GM18868 (cell line): Measurements from ENCODE around the gene CAPRIN1.
"Not testable (repeated sequence)": the region's sequence is repeated elsewhere in the genome, so short reads cannot be mapped to it uniquely, and the experiment has no call there.

Experiments
- ATAC-seq: cut with Tn5 transposase; IDR thresholded peaks from one replicate; pipeline ENCODE4 v1.9.1; 2021; ENCODE audit warnings: mild to moderate bottlenecking, moderate library complexity; ENCODE audit not compliant: unreplicated experiment

Gene CAPRIN1

DNA sequence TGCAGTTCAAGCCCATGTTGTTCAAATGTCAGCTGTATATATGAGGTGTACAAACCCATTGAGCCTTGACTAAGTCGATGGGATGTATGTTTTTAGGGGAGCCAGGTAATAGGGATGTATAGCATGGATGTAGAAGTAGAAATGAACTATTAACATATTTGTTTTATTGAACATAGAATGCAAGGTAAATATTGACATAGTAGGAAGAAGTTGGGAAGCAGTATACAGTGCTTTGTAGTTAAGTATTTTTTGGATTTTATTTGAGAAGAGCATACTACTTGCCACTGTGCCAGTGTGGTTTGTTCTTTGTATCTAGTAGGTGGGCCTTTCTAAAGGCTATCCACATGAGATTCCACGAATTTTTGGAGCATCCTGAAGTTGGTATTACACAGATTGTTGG is 33.1 kb downstream of the CAPRIN1 start:
- ATAC-seq, result no peak

DNA sequence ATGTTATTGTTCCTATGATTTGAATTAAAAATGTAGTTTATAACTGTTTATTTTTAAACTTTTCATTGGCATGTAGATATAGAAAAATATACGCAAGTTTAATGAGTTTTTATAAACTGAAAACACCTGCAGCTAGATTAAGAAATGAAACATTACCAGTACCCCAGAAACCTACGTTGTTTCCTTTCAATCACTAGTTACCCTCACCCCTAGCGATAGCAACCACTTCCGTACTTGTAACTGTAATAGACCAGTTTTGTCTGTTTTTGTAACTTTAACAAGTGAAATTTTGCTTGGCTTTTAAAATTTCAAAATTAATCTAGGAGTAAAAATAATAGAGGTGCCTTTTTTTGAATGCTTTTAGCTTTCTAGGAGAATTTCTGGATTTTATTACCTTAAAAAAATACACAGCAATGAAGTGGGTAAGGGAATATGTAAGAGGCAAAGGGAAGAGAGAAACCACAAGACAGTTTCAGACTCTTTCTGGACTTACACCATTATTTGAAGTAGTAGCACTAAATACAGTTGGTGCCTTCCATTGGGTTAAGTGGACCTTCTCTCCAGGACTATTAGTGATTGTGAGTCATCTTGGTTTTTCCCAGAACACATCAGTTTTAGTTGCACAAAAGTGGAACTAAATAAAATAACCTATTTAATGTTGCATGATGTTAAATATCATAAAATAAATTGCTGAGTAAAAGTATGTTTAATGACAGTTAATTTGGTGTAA is 35.2 kb downstream of the CAPRIN1 start:
- no peak for ATAC-seq

DNA sequence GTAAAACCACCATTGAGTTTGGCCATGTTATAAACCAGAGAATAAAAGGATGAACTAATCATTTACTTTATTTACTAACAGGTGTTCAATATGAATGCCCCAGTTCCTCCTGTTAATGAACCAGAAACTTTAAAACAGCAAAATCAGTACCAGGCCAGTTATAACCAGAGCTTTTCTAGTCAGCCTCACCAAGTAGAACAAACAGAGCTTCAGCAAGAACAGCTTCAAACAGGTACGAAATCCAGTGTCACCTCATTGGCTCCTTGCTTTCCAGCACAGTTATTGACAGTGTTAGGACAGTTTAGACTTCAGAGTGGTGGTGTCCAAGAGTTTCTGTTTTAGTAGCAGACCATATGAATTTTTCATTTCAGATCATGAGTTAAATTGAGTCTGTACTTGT is 40.3 kb downstream of the CAPRIN1 start:
- no peak for ATAC-seq

DNA sequence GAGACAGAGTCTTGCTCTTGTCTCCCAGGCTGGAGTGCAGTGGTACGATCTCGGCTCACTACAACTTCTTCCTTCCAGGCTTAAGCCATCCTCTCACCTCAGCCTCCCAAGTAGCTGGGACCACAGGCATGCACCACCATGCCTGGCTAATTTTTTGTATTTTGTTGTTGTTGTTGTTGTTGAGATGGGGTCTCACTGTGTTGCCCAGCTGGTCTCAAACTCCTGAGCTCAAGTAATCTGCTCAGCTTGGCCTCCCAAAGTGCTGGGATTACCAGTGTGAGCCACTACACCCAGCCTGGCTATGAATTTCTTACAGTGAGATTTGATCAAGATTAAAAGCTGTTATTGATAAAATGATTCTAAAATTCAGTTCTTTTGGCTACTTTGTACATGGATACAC is 43.4 kb downstream of the CAPRIN1 start:
- not testable (repeated sequence) for ATAC-seq

DNA sequence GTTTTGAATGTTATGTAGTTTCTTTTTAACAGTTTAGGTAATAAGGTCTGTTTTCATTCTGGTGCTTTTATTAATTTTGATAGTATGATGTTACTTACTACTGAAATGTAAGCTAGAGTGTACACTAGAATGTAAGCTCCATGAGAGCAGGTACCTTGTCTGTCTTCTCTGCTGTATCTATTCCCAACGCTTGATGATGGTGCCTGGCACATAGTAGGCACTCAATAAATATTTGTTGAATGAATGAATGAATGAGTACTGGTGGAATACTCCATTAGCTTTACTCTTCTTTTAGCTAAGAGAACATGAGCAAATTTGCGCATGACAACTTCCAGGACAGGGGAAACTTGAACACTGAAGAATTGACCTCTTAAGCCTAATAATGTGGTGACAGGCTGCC is 47.3 kb downstream of the CAPRIN1 start:
- no peak for ATAC-seq

DNA sequence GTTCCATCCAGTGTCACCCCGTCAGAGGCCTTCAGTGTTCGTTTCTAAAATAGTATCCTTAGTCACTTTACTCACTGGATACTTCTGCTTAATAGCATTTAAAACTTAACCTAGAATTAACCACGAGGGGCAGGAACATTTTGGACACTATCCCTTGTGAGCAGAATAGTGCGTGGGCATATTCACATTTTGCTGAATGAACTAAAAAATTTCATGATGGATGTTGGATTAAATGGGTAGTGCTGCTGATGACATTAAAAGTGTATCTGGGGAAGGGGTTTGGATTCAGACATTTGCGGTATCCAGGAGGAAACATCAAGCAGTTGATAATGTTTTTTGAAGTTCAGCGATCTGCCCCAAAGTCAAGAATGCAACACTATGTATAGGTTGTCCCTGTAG is 53.1 kb downstream of the CAPRIN1 start:
- no peak for ATAC-seq

DNA sequence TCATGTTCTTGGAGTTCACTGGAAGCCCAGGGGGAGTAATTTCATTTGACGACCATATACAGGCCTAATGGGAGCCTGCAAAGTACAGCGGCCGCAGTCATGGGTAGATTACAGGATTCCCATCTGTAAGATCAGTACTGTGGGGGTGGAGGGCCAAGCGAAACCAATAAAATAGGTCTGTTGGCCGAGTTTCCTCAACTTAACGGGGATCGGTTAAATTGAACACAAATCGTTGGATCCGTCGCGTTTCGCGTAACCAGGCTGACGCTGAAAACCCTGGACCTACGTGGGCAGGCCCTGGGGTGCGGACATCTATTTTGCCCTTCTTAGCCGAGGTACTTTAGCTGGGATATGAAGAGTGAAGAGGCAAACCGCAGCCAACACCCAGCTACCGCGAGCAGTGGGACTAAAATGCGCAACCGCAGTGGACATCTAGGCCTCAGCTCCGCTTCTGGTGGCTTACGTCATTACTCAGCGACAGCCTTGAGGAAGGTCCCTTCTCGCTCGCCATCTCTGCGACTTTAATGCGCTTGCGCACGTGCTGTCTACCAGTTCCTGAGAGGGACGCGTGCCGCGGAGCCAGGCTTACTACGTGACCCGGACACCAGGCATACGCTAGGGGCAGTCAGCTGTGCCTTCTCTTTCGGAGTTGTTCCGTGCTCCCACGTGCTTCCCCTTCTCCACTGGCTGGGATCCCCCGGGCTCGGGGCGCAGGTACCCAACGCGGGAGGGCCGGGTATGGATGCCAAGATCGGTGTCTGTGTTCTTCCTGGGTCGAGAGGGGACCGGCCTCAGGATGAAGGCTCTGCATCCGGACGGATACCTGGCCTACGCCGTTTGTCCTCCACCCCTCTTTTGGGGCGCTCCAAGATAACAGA is 53.8 kb downstream of the CAPRIN1 start, which contains the start of gene NAT10:
NAT10 (plus strand) TSS at position 551 of the 878 bp plus-strand sequence. CDS start 2,597 bp downstream, outside the sequence.
- ATAC-seq, result peak; percentile 86

DNA sequence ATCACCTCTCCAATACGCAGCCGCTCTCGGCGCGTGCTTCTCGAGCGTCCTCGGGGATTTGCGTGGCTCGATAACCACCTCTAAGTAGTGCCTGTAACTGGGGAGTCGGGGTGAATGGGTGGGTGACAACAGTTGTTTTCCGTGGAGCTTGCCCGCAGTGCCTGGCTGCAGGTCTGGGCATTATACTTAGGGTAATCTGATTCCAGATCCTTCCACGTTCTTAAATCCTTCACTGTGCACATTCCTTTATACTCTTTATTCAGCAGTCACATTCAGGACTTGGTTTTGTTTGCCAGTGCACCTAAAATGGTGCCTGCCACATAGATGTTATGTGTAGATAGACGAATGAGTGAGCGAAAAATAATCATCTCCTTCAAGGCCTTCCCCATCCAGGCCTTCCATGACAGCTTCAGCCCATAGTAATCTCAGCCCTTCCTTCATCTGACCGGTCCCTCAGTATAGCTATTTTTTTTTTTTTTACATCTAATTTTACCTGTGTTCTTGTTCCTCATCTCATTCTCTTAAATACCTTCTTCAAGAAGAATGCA is 54.5 kb downstream of the CAPRIN1 start:
- no peak for ATAC-seq

DNA sequence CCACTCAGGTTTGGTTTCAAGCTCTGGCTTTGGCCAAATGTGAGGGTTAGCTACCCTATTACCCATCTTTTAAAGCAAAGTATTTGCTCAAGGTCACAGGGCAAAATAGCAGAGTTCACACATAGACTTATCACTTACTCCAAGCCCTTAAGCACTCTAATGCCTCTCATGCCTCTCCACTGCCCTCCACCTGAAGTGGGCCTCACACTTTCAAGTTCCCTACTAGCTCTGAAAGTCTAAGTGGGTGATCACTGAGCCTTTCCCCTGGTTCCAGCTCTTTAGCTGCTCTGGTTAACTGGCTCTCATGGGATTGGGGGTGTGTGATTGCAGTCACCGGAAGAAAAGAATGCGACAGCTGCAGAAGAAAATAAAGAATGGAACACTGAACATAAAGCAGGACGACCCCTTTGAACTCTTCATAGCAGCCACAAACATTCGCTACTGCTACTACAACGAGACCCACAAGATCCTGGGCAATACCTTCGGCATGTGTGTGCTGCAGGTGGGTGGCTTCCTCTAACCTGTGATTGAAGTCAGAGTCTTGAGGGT is 60.3 kb downstream of the CAPRIN1 start:
- ATAC-seq, result no peak

DNA sequence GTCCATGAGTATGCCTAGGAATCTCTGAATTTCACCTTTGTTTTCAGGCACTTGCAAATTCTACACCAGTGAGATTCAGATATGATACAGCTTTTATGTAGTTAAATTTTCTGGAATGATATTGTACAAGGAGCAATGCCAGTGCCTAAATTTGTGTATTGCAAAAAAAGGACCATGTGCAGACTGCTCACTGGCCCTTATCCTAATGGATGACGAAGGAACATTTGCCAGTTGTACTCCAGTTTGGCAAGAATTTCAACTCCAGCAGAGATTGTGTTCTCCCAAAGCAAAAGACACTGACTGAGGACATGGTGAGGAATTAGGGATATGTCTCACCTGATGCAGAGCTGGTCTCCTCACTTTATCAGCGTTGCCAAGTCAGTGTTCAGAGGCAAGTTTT is 62.5 kb downstream of the CAPRIN1 start:
- ATAC-seq, result no peak

DNA sequence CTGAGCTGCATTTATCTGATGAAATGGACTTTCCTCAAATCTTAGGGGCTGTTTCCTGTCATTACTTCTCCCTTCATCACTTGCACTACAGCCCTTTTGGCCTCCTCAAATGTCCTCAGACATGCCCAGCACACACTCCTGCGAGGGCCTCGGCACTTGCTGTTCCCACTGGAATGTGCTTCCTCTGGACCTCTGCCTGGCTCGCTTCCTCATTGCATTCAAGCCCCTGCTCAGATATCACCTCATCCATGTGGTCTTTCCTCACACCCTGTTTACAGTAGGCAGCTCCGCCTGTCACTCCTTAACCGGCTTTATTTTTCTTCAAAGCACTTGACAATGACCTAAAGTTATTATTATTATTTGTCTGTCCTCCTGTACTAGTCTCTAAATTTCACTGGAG is 62.9 kb downstream of the CAPRIN1 start:
- ATAC-seq, result no peak

DNA sequence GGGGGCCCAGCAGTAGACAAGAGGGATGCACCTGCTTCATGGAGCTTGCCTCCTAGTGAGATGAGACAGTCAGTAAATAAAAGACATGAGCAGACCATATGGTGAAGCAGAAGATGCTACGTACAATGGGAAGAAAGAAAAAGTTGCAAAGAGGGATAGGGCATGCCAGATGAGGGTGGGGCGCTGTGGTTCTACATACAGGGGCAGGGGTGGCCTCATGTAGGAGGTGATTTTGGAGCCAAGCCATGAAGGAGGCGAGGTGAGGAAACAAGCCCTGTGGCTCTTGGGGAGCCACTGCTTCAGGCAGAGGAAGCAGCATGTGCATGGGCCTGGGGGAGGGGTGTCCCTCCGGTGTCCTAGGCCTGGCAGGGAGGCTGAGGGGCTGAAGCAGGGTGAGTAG is 69.1 kb downstream of the CAPRIN1 start:
- no peak for ATAC-seq

DNA sequence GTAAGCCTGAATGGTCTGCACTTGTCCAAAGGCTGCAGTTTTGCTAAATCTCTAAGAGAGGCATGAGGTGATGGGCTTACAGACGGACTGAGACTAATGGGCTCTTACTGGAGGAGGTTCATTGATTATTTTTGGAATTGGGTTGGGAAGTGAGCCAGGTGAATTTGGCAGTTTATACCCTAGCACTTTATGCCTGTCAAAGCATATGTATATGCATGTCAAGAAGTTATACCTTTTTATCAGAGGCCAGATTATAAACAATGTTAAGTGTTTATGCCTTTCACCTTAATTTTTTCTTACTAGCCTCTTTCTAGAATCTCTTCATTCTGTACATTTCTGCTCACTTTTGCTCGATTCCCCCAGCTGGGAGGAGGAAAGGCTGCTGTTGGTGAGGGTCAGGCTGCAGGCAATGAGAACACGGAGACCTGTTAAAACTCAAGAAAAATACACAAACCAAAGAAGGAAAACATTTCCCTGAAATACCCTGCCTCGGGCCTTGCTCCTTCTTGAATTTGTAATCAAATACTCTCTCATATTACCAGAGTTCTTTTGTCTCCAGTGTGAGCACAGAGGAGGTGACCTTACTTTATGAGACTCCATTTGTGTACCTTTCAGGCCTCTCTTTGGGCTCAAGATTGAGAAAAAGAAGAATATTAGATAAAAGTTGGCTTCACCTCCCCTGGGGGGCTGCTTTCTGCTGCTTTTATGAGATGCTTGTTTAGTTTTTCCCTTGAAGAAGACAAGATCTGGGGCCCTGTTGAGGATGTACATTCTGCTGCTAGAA is 73.5 kb downstream of the CAPRIN1 start:
- ATAC-seq, result no peak

DNA sequence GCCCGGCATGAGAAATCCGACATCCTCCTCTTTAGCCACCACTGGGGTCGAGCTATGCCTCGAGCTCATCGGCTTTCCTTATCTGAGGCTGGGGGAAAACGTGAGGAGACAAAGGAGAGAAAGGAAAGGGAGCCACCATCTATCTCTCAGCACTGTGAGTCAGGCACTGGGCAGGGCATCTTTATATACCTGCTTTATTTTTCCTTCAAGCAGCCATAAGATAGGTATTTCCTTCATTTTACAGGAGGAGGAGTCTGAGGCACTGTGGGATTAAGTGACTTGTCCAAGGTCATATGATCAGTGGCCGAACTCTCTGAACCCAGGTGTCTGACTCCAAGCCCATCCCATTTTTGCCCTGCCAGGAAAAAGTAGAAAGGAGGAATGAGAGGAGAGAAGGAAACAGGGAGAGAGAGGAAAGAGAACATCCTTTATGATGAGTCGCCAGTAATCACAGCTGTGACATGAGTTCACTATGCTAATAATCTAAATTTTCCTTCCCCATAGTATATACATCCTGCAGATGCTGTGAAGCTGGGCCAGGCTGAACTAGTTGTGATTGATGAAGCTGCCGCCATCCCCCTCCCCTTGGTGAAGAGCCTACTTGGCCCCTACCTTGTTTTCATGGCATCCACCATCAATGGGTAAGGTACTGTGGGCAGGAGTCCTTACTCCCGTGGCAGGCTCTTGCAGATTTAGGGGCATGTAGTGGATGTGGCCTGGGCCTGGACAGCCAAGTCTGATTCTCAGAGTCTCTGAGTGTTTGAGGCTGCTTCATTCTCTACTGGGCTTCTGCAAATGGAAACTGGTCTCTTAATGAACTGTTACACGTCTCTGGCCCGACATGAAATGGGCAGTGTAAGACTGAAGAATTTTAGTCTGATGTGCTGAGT is 75.7 kb downstream of the CAPRIN1 start:
- ATAC-seq, result no peak

DNA sequence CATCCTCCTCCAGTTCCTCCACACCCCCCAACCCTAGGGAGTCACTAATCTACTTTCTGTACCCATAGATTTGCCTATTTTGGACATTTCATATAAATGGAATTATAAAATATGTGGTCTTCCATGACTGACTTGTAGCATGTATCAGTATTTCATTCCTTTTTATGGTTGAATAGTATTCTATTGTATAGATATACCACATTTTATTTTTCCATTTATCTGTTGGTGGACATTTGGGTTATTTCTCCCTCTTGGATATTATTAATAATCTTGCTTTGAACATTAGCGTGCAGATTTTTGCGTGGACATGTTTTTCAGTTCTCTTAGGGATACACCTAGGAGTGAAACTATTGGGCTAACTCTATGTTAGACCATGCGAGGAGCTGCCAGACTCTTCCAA is 77.3 kb downstream of the CAPRIN1 start:
- ATAC-seq, result no peak

DNA sequence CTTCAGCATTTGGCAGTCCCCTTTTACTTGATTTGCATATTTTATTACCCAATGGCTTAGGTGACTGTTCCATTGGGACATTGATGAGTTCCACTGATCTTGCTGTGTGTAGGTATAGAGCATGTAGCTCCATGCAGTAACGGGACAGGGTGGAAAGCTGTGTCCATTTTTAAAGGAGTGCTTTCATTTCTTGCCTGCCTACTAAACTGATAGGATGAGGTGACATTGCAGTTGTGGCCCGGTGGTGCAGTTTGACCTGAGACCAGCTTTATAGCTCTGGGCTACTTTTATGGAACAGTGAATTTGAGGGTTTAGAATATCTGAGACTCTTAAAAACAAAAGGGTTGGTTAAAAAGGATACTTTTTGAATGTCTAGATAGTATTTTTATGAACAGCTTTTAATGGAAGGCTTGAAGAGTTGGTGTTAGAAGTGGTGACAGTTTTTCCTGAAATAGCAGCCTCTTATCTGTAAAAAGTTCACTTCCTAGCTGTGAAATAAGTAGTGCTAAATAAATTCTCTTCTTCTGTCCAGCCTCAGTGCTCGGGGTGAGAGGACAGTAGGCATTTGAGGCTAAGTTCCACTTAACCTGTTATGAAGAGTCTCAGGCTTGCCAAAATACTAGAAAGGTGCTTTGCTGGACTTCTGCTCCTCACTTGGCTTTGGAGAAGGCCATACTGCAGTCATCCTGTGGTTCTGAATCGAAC is 80.9 kb downstream of the CAPRIN1 start:
- ATAC-seq, result no peak

DNA sequence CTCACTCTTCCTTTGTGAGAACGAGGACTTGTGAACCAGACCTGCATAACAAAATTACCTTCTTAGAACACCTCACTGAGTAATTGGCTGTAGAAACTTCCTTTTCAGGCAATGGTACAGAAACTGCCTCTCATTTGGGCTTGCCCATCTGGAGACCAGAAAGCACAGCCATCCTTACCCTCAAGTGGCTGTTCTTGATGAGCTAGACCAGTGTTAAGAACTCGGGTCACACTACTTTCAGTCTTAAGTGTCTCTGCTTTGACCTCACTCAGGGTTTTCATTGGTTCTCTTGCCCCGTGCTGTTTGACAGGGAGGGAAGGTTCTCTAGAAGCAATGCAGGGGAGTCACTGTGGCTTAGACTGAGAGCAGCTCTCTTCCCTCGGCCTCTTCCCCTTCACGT is 83.2 kb downstream of the CAPRIN1 start:
- ATAC-seq, result peak; percentile 81

DNA sequence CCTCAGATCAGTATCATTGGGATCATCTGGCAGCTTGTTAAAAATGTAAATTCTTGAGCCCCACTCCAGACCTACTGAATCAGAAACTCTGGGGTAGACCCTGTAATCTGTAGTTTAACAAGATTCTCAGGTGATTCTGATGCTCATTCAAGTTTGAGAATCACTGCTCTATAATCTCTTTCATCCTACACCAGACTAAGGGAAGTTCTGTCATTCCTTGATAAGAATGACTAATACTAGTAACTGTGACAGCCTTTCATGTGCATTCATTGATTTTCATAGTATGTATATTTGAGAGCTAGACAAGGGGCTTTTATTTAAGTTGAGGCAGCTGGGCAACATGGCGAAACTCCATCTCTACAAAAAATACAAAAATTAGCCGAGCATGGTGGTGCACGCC is 83.9 kb downstream of the CAPRIN1 start:
- ATAC-seq, result no peak

DNA sequence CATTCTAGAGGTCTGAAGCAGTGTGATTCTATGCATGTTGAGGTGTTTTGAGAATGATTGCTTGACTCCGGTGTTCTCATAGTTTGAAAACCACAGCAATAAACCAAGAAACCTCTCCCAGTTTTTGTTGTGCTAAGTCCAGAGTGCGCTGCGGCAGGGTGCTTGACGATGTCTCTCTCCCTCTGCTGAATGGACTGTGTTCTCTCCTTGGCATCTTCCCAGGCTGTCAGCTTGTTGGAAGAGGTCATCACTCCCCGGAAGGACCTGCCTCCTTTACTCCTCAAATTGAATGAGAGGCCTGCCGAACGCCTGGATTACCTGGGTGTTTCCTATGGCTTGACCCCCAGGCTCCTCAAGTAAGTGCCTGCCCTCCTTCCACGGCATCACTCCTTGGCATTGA is 84.9 kb downstream of the CAPRIN1 start:
- no peak for ATAC-seq
